ENCODE results near the gene NPSR1. TPM values are rescaled to one million over a fixed set of nuclear protein-coding genes. Genes with fewer than 3 reads are reported as not detected.
"Not testable (repeated sequence)": the region's sequence is repeated elsewhere in the genome, so short reads cannot be mapped to it uniquely, and the experiment has no call there.

The NPSR1 gene
- total RNA-seq, 1 donor from 2014 or later, result not detected

- no peak for DNase-seq (ENCODE audit: low read depth)
- H3K27me3 ChIP-seq (ENCODE audit: control insufficient read depth, insufficient read depth, low read length), result no peaks in the 10 kb centered on the region
- no peak for FAIRE-seq
Measured at GRCh38 chr7:34849986-34850385, 192.0 kb downstream of the NPSR1 start.

GRCh38 chr7:34850681-34851080 is 192.7 kb downstream of the NPSR1 start:
- no peaks in the 10 kb centered on the region for H3K36me3 ChIP-seq (ENCODE audit: control insufficient read depth, insufficient read depth, low read length)
- no peak for DNase-seq (ENCODE audit: low read depth)
- H3K27me3 ChIP-seq (ENCODE audit: control insufficient read depth, insufficient read depth, low read length), result no peaks in the 10 kb centered on the region
- no peak for TF ChIP-seq CTCF (IDR thresholded peaks at IDR 0.05; ENCODE audit: insufficient read depth, low read length, severe bottlenecking)
- FAIRE-seq, result no peak
- H3K4me3 ChIP-seq (ENCODE audit: low read depth, low read length), result no peak overlapping the region

More at GRCh38 chr7:34849986-34850385, 192.0 kb downstream of the NPSR1 start:
- TF ChIP-seq CTCF (IDR thresholded peaks at IDR 0.05; ENCODE audit: insufficient read depth, low read length, severe bottlenecking), result no peak
- Histone ChIP-seq H3K36me3 (ENCODE audit: control insufficient read depth, insufficient read depth, low read length) (no peaks in the 10 kb centered on the region), H3K4me3 (ENCODE audit: low read depth, low read length) (no peak overlapping the region)

GRCh38 chr7:34851431-34851830 is 193.4 kb downstream of the NPSR1 start:
- Histone ChIP-seq H3K36me3 (ENCODE audit: control insufficient read depth, insufficient read depth, low read length) (no peaks in the 10 kb centered on the region), H3K27me3 (ENCODE audit: control insufficient read depth, insufficient read depth, low read length) (no peaks in the 10 kb centered on the region), H3K4me3 (ENCODE audit: low read depth, low read length) (no peak overlapping the region)
- no peak for TF ChIP-seq CTCF (IDR thresholded peaks at IDR 0.05; ENCODE audit: insufficient read depth, low read length, severe bottlenecking)
- no peak for DNase-seq (ENCODE audit: low read depth)
- no peak for FAIRE-seq

- H3K27me3 ChIP-seq (ENCODE audit: control insufficient read depth, insufficient read depth, low read length); H3K36me3 ChIP-seq (ENCODE audit: control insufficient read depth, insufficient read depth, low read length); DNase-seq (ENCODE audit: low read depth); H3K4me3 ChIP-seq (ENCODE audit: low read depth, low read length): not testable (repeated sequence)
- peak; percentile 58 for FAIRE-seq
Measured at GRCh38 chr7:34858444-34858843, 200.4 kb downstream of the NPSR1 start.

- H3K36me3 ChIP-seq (ENCODE audit: control insufficient read depth, insufficient read depth, low read length); FAIRE-seq; H3K27me3 ChIP-seq (ENCODE audit: control insufficient read depth, insufficient read depth, low read length); DNase-seq (ENCODE audit: low read depth); H3K4me3 ChIP-seq (ENCODE audit: low read depth, low read length): not testable (repeated sequence)
Measured at GRCh38 chr7:34859281-34859680, 201.3 kb downstream of the NPSR1 start.

- FAIRE-seq, result peak; percentile 55
- H3K4me3 ChIP-seq (ENCODE audit: low read depth, low read length); H3K27me3 ChIP-seq (ENCODE audit: control insufficient read depth, insufficient read depth, low read length); DNase-seq (ENCODE audit: low read depth); H3K36me3 ChIP-seq (ENCODE audit: control insufficient read depth, insufficient read depth, low read length): not testable (repeated sequence)
Measured at GRCh38 chr7:34866222-34866621, 208.2 kb downstream of the NPSR1 start.

GRCh38 chr7:34867341-34867740 is 209.3 kb downstream of the NPSR1 start:
- not testable (repeated sequence) for H3K36me3 ChIP-seq (ENCODE audit: control insufficient read depth, insufficient read depth, low read length); FAIRE-seq; H3K4me3 ChIP-seq (ENCODE audit: low read depth, low read length); H3K27me3 ChIP-seq (ENCODE audit: control insufficient read depth, insufficient read depth, low read length); DNase-seq (ENCODE audit: low read depth)

GRCh38 chr7:34868602-34869001 is 210.6 kb downstream of the NPSR1 start:
- H3K27me3 ChIP-seq (ENCODE audit: control insufficient read depth, insufficient read depth, low read length); FAIRE-seq; H3K4me3 ChIP-seq (ENCODE audit: low read depth, low read length): not testable (repeated sequence)

More at GRCh38 chr7:34868602-34869001, 210.6 kb downstream of the NPSR1 start:
- H3K36me3 ChIP-seq (ENCODE audit: control insufficient read depth, insufficient read depth, low read length); DNase-seq (ENCODE audit: low read depth): not testable (repeated sequence)
